ENCODE results near the gene SEC31A.

SEC31A gene

DNA sequence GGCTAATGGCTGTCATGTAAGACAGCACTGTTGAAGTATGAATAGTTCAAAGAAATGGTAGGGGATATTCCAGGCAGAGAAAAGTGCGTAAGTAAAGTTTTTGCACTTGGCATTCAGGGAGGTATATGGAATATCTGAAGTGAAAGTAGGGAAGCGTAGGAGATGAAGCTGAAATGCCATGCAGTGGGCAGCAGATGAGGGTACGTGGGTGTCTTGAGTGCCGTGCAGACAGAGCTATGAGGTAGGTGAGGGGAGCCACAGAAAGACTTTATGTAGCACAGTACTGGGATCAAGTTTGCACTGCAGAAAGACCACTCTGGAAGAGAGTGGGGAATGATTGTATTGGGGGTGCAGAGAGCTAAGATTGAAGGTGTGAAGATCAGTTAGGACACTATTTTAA lies 87.2 kb downstream of the SEC31A start:
- H3K4me1 ChIP-seq (ENCODE audit: low read depth, poor library complexity, severe bottlenecking), result peaks cover 30% of the 10 kb centered on the region
- H3K4me2 ChIP-seq, result no peak overlapping the region
- no peaks in the 10 kb centered on the region for H3K36me3 ChIP-seq (ENCODE audit: insufficient read depth)
- no peak overlapping the region for H3K4me3 ChIP-seq (IDR thresholded peaks at IDR 0.05; ENCODE audit: insufficient read depth, low read depth, low read length)
- no peak overlapping the region for H3K27ac ChIP-seq
- H3K79me2 ChIP-seq (ENCODE audit: insufficient read depth, low read depth), result no peaks in the 10 kb centered on the region
- H4K20me1 ChIP-seq (ENCODE audit: insufficient read depth), result no peaks in the 10 kb centered on the region
- no peak overlapping the region for H3K9ac ChIP-seq
- H3K27me3 ChIP-seq (ENCODE audit: insufficient read depth, low read depth), result no peaks in the 10 kb centered on the region
- TF ChIP-seq, protein P1, sequence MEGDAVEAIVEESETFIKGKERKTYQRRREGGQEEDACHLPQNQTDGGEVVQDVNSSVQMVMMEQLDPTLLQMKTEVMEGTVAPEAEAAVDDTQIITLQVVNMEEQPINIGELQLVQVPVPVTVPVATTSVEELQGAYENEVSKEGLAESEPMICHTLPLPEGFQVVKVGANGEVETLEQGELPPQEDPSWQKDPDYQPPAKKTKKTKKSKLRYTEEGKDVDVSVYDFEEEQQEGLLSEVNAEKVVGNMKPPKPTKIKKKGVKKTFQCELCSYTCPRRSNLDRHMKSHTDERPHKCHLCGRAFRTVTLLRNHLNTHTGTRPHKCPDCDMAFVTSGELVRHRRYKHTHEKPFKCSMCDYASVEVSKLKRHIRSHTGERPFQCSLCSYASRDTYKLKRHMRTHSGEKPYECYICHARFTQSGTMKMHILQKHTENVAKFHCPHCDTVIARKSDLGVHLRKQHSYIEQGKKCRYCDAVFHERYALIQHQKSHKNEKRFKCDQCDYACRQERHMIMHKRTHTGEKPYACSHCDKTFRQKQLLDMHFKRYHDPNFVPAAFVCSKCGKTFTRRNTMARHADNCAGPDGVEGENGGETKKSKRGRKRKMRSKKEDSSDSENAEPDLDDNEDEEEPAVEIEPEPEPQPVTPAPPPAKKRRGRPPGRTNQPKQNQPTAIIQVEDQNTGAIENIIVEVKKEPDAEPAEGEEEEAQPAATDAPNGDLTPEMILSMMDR (conservative IDR thresholded peaks at IDR 0.05; ENCODE audit: low read depth, low read length), result no peak
- H2AFZ ChIP-seq (ENCODE audit: low read depth), result no peak overlapping the region

DNA sequence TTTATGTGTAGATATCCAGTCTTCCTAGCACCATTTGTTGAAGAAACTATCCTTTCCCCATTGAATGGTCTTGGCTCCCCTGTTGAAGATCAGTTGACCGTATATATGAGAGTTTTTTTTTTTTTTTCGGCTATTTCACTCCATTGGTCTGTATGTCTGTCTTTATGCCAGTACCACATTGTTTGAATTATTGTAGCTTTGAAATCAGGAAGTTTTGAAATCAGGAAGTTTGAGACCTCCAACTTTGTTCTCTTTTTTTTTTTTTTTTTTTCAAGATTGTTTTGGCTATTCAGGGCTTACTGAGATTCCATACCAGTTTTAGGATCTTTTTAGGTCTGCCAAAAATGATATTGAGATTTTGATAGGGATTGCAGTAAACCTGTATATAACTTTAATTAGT lies 88.0 kb downstream of the SEC31A start:
- H3K79me2 ChIP-seq (ENCODE audit: insufficient read depth, low read depth), result no peaks in the 10 kb centered on the region
- H3K36me3 ChIP-seq (ENCODE audit: insufficient read depth), result no peaks in the 10 kb centered on the region
- no peaks in the 10 kb centered on the region for H4K20me1 ChIP-seq (ENCODE audit: insufficient read depth)
- H3K4me2 ChIP-seq, result no peak overlapping the region
- no peaks in the 10 kb centered on the region for H3K27me3 ChIP-seq (ENCODE audit: insufficient read depth, low read depth)
- H2AFZ ChIP-seq (ENCODE audit: low read depth), result no peak overlapping the region
- TF ChIP-seq, protein P1 (conservative IDR thresholded peaks at IDR 0.05; ENCODE audit: low read depth, low read length), result no peak
- no peak overlapping the region for H3K9ac ChIP-seq
- H3K27ac ChIP-seq, result no peak overlapping the region
- H3K4me1 ChIP-seq (ENCODE audit: low read depth, poor library complexity, severe bottlenecking), result peaks cover 30% of the 10 kb centered on the region
- H3K4me3 ChIP-seq (IDR thresholded peaks at IDR 0.05; ENCODE audit: insufficient read depth, low read depth, low read length), result no peak overlapping the region

DNA sequence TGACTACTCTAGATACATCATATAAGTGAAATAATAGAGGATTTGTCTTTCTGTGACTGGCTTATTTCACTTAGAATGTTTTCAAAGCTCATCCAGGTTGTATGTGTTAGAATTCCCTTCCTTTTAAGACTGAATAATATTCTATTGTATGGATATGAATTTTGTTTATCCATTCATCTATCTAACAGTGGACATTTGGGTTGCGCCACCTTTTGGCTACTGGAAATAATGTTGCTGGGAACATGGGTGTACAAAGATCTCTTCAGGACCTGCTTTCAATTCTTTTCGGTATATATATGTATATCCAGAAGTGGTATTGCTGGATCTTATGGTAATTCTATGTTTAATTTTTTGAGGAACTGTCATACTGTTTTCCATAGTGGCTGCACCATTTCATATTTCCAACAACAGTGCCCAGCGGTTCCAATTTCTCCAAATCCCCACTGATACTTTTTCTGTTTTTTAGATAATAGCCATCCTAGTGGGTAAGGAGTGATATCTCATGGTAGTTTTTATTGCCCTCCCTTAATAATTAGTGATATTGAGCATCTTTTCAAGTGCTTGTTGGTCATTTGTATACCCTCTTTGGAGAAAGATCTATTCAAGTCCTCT lies 88.9 kb downstream of the SEC31A start:
- TF ChIP-seq, protein P1 (conservative IDR thresholded peaks at IDR 0.05; ENCODE audit: low read depth, low read length), result peak; percentile 51
- Histone ChIP-seq H3K27ac (no peak overlapping the region), H3K36me3 (ENCODE audit: insufficient read depth) (no peaks in the 10 kb centered on the region), H3K27me3 (ENCODE audit: insufficient read depth, low read depth) (no peaks in the 10 kb centered on the region), H2AFZ (ENCODE audit: low read depth) (no peak overlapping the region), H3K4me2 (no peak overlapping the region), H3K4me1 (ENCODE audit: low read depth, poor library complexity, severe bottlenecking) (peaks cover 30% of the 10 kb centered on the region), H3K79me2 (ENCODE audit: insufficient read depth, low read depth) (no peaks in the 10 kb centered on the region), H3K4me3 (IDR thresholded peaks at IDR 0.05; ENCODE audit: insufficient read depth, low read depth, low read length) (no peak overlapping the region), H4K20me1 (ENCODE audit: insufficient read depth) (no peaks in the 10 kb centered on the region), H3K9ac (no peak overlapping the region)

DNA sequence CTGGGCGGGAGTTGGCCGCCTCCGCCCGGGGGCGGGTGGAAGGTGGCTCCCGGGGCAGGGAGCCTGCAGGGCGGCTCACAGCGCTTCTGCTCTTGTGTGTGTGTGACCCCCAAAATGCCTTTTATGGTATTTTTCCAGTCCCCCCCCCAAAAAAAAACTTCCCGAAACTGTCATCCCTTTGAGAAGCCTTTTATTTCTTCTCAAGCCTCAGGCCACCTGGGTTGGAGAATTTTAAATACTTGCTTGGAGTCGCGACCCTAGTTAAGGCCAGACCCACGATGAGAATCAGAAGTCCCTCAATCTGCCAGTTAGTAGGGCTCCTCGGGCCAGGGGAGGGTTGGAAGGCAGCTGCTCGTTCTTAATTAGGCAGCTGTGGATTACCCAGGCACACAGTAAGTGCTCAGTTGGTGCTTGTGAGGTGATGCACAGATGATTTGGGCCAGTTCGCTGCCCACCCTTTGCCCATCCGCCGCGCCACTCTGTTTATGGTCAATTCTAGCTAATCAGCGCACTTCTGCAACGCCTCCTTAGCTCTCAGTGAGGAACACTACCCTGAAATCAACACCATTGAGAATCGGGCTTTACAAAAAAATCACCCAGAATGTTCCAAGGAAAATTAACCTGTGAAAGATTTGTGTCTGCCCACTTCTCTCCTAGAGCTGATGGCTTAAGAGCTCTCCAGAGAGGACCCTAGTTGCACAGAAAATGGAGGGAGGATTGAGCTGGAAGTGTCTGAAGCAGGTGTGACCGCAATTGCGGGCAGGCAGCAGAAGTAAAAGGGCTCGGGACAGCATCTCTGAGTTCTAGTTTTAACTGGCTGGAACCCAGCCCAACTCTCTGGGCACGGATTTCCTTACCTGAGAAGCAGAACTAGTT lies 91.7 kb downstream of the SEC31A start:
- Histone ChIP-seq H3K4me3 (IDR thresholded peaks at IDR 0.05; ENCODE audit: insufficient read depth, low read depth, low read length) (peak overlapping the region; percentile 84), H3K4me2 (peak overlapping the region; percentile 84), H3K9ac (peak overlapping the region; percentile 65; the same call in 1 of the 2 replicates), H3K36me3 (ENCODE audit: insufficient read depth) (no peaks in the 10 kb centered on the region), H4K20me1 (ENCODE audit: insufficient read depth) (no peaks in the 10 kb centered on the region), H3K79me2 (ENCODE audit: insufficient read depth, low read depth) (no peaks in the 10 kb centered on the region), H3K4me1 (ENCODE audit: low read depth, poor library complexity, severe bottlenecking) (peaks cover 30% of the 10 kb centered on the region), H3K27ac (peak overlapping the region; percentile 48), H3K27me3 (ENCODE audit: insufficient read depth, low read depth) (no peaks in the 10 kb centered on the region), H2AFZ (ENCODE audit: low read depth) (peak overlapping the region; percentile 91)
- TF ChIP-seq, protein P1 (conservative IDR thresholded peaks at IDR 0.05; ENCODE audit: low read depth, low read length), result no peak

All from KMS-11 (cell line).